HG02852 (cell line): ENCODE results near the gene FRMD4A.
"Not testable (repeated sequence)": the region's sequence is repeated elsewhere in the genome, so short reads cannot be mapped to it uniquely, and the experiment has no call there.

Source experiments
- ATAC-seq: cut with Tn5 transposase; IDR thresholded peaks from one replicate; pipeline ENCODE4 v1.9.1; 2021; ENCODE audit warnings: mild to moderate bottlenecking, moderate library complexity; ENCODE audit not compliant: unreplicated experiment

FRMD4A gene

GRCh38 chr10:14156104-14156503 is 174.6 kb downstream of the FRMD4A start:
- ATAC-seq: no peak

- no peak for ATAC-seq
Observed at GRCh38 chr10:14153570-14154055, 177.1 kb downstream of the FRMD4A start.

GRCh38 chr10:14151571-14151970 is 179.2 kb downstream of the FRMD4A start:
- no peak for ATAC-seq

GRCh38 chr10:14150526-14150925 is 180.2 kb downstream of the FRMD4A start:
- no peak for ATAC-seq

DNA sequence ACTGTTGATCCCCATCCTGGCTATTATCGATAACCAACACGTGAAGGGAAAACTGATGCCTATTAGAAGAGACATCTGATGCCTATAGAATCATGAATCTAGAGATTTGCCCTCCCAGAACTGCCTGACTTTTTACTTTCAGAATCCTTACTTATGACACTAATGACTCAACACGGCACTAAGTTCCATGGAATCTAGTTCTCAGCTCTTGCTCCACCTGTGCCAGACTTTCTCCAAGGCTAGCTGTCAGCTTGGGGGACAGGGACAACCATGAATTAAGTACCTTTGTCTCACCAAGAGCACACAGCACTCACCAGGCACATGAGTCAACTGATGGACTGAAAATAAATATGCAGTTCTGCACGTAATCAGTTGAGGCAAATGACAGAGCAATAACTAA is 184.2 kb downstream of the FRMD4A start:
- ATAC-seq: no peak

DNA sequence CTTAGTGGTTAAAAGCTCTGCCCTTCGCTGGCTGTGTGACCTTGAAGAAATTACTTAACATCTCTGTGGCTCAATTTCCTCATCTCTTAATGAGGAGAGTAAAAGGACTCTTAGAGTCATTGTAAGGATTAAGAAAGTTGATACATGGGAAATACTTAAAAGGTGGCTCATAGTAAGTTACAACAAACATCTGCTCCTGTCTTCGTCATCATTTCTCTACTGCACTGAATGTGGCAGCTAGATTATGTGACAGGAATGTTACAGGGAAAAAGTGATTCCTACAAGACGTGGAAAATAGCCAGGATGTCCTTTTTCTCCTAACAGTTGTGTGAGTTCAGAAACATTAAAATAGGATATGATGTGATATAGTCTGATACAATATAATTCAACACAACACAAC is 184.7 kb downstream of the FRMD4A start:
- no peak for ATAC-seq

DNA sequence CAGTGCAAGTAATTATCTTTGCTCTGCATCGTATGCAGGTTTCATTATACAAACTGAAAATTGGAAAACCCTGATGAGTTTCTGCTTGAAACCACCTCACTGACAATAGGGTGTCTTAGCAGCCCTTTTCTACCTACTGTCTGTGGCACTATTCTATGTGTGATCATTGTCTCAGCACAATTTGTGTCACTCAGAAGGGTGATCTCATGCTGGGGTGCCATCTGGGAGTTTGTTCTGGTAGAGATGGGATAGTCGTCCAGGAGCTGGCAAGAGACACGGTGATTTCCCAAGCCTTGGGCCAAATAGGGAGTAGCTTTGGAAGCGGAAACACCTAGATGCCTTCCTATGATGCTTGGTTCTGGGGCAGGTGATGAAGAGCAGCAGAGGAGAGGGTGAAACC is 186.3 kb downstream of the FRMD4A start:
- no peak for ATAC-seq

- ATAC-seq: no peak
Observed at GRCh38 chr10:14142606-14143250, 188.0 kb downstream of the FRMD4A start.

DNA sequence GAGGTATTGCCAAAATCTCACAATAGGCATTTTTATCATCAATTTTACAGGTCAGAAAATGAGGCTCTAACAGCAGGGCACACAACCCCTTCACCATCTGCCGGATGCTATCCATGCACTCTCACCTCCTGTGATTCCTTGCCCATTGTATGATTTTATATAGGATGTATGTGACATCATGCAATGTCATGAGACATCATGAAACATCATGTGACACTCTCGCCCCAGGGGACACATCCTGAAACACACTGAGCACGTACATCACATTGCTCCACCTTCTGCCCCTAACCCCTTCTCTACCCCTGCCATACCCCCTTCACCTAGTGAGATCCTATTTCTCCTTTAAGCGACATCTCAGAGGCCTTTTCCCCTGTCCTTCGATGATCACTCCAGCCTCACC is 189.4 kb downstream of the FRMD4A start:
- no peak for ATAC-seq

- no peak for ATAC-seq
Observed at GRCh38 chr10:14137391-14137790, 193.3 kb downstream of the FRMD4A start.

GRCh38 chr10:14135196-14135595 is 195.5 kb downstream of the FRMD4A start:
- ATAC-seq: not testable (repeated sequence)

GRCh38 chr10:14134275-14134674 is 196.4 kb downstream of the FRMD4A start:
- no peak for ATAC-seq

DNA sequence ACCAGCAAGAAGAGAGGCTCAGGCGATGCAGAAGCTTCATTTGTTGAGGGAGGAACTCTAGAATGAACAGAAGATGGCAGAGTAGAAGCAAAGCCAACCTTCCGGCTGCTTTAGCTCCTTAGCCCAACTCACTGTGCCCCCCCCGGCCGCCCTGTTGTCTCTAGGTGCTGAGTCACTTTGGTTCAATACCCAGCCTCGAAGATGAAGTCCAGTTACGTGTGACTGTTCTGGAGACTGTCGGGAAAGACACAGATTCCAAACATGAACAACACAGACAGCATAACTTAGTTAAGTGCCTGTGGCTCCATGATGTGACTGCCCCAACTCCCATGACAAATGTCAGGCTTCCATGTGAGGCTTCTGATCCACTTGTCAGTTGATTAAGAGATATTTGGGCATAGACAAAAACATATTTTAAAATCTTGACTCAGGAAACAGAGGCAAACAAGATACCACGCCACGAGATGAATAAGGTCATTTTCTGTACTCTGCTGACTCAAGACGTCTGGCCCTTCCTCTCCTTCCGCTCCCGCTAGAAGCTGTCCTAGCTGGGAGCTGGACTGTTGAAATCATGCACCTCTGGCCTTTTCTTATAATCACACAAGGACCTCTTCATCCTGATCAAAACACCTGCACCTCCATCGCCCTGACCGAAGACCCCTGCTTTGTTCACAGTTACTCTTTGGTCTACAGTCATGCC is 199.3 kb downstream of the FRMD4A start:
- no peak for ATAC-seq

DNA sequence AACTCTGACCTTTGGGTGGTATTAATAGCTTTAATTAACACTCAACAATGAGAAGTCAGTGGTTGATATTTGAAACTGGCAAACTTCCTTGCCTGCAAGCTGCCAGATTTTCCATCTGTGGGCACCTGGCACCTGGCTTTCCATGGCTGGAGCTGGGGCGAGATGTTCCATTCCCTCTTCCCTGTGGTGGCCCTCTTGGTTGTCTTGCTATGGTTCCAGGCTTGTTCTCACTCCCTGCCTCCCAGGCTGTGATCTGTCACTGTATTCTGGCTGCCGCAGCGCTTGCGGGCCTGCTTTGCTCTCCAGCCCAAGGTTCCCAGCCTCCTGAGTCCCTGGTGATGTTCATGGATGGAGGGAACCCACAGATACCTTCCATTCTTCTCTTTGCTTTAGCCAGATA is 201.0 kb downstream of the FRMD4A start:
- no peak for ATAC-seq

DNA sequence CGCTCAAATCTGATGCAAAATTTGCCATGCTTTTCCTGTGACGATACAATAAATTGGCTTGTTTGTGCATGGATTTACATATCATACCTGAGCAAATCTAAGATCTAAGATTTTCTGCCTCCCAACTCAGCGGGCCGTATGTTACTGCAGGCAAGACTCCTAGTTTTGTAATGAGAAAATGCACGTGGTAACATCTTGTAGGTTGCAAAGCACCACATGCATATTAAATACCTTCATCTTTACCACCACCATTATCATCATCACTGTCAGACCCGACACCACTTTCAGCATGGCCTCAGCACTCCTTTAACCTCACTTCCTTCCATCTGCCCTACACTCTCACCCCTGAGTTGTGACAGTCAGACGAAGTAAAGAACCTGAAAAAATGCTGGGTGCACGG is 202.2 kb downstream of the FRMD4A start:
- ATAC-seq: no peak

- ATAC-seq: no peak
Observed at GRCh38 chr10:14126697-14127440, 203.9 kb downstream of the FRMD4A start.

DNA sequence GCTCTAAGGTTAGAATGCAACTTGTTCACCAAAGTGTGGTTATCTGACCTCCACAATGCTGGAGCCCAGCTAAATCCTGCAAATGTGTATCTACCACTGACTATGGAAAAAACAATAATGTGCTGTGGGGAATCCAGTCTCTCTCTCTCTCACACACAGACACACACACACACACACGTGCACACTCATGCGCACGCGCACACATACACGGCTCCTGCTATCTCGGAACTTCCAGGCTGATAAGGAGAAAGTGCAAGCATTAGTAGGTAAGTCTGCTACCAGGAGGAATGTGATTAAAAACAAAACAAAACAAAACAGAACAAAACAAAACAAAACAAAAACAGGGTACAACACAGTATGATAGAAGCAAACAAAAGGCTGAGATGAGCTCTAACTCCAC is 205.2 kb downstream of the FRMD4A start:
- no peak for ATAC-seq

DNA sequence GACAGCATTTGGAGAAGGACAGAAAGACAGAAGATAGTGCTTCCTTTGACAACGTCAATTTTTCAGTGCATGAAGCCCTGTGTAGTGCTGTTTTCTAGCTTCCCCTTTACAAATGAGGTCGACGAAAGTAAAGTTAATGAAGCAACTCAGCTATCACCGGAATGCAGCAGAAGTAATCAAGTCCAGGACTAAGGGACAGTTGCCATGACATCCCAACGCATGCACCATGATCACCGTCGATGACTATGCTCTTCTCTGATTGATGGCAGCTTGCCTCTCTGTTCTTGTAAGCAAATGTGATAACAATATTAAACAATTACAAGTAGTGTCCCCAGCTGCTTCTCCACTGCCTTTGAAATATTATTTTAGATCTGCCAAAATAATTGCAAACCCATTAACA is 205.8 kb downstream of the FRMD4A start:
- no peak for ATAC-seq

- no peak for ATAC-seq
Observed at GRCh38 chr10:14123139-14123538, 207.6 kb downstream of the FRMD4A start.

GRCh38 chr10:14120812-14121211 is 209.9 kb downstream of the FRMD4A start:
- no peak for ATAC-seq

- ATAC-seq: no peak
Observed at GRCh38 chr10:14118953-14119352, 211.8 kb downstream of the FRMD4A start.

DNA sequence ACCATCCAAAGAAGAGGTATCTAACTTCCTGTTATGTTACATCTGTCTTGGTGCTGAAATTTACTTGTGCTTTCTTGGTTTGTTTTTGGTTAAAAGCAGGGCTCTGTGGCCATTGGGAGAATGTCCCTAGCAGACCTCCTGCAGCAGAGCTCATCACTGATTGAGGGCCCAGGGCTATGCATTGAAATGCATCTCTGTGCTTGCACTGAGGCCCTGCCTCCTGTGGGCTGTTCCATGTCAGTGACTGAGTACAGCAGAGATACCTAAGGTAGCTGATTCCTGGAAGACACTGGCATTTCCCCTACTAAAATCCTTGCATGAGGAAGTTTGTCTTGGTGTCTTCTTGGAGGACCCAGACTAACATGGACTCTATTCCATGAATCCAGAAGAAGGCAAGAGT is 213.9 kb downstream of the FRMD4A start:
- ATAC-seq: no peak
